Sigmoid colon (tissue), 7 donors: ENCODE results near the gene RXRG. TPM values are rescaled to one million over a fixed set of nuclear protein-coding genes. Genes with fewer than 3 reads are reported as not detected.

Source experiments
- DNase-seq: peaks from one replicate; pipeline ENCODE4 v3.0.0-alpha.2; 2019
- H3K27ac ChIP-seq, 4 donors: fragments of 200-600 bp; sonication (generic); one replicate each; pipeline ENCODE4 v1.5.1; 2016 to 2019; ENCODE audit warnings: mild to moderate bottlenecking in 1 of 4
- H3K27me3 ChIP-seq, 3 donors: fragments of 200-600 bp; sonication (generic); one replicate each; pipeline ENCODE4 v1.5.1; 2019; ENCODE audit warnings: mild to moderate bottlenecking in 1 of 3
- H3K36me3 ChIP-seq, 4 donors: fragments of 200-600 bp; sonication (generic); one replicate each; pipeline ENCODE4 v1.5.1; 2016 to 2019
- H3K4me1 ChIP-seq, 4 donors: fragments of 200-600 bp; sonication (generic); one replicate each; pipeline ENCODE4 v1.5.1; 2017 to 2019
- H3K4me3 ChIP-seq, 4 donors: fragments of 200-600 bp; sonication (generic); one replicate each; pipeline ENCODE4 v1.5.1; 2017 to 2019; ENCODE audit warnings: mild to moderate bottlenecking in 2 of 4, moderate library complexity in 1 of 4
- H3K9me3 ChIP-seq, 4 donors: fragments of 200-600 bp in 3 of 4; sonication (generic) in 3 of 4; one replicate each; pipeline versions ENCODE4 v1.5.1 to v1.6.1; 2013 to 2019
- EP300 ChIP-seq, 4 donors: sonication (generic); formaldehyde crosslinking; IDR thresholded peaks; one replicate each; pipeline ENCODE4 v1.6.1; 2017; ENCODE audit warnings: antibody characterized with exemption in 4 of 4
- POLR2A ChIP-seq, 2 donors: fragments of 450-650 bp; IDR thresholded peaks; one replicate each; pipeline ENCODE4 v1.6.1; 2016; ENCODE audit warnings: antibody characterized with exemption in 2 of 2, mild to moderate bottlenecking in 2 of 2, moderate library complexity in 2 of 2
- POLR2AphosphoS5 ChIP-seq, 4 donors: sonication (generic); formaldehyde crosslinking; IDR thresholded peaks; one replicate each; pipeline ENCODE4 v1.6.1; 2017; ENCODE audit warnings: antibody characterized with exemption in 4 of 4
- WGBS, 2 donors: extraction: QIAGEN DNeasy Blood & Tissue Kit; methylation state at CpG; one replicate each; pipeline ENCODE4 v1.1.7; 2013; 5-methylcytosine and 5-hydroxymethylcytosine counted together
- intact Hi-C: fragments of 100-400 bp; cut with DNase I; formaldehyde crosslinking; loops from one replicate; pipeline ENCODE4 v1.15.1; 2023
- polyA plus RNA-seq, 3 donors: library from polyadenylated mRNA; stranded (reverse); fragments of 200-250 nt; gene quantifications; one replicate each; pipeline ENCODE4 v1.2.3, GENCODE V29; 2013
- total RNA-seq, 4 donors: library from RNA; depleted of rRNA; stranded (reverse); fragments of >200 nt; gene quantifications; one replicate each; pipeline ENCODE4 v1.1.0, GENCODE V29; 2016
- TF ChIP-seq, protein P1 (sequence below), 4 experiments: fragments of 450-650 bp in 3 of 4; fragments of 200-600 bp in 1 of 4; IDR thresholded peaks; one replicate each; pipeline ENCODE4 v1.5.1; 2016 to 2019; ENCODE audit warnings: antibody characterized with exemption in 4 of 4, mild to moderate bottlenecking in 3 of 4, moderate library complexity in 2 of 4
- donor health status: healthy with polysubstance abuse.
- donor health status: Bipolar disorder and iron deficiency.
- donor health status: healthy.

The RXRG gene
- total and polyA plus RNA-seq, 7 donors, result 0.55 to 2.1 (median 1.2) TPM

- Histone ChIP-seq H3K4me1 (no peaks in the 10 kb centered on the region), H3K27ac (no peak overlapping the region), H3K27me3 (no peaks in the 10 kb centered on the region), H3K4me3 (no peak overlapping the region), H3K9me3 (peaks cover 0 to 3% (median 0%) of the 10 kb centered on the region in 4 donors), H3K36me3 (no peaks in the 10 kb centered on the region)
- intact Hi-C loops, result no loop called here
- no peak for DNase-seq
- 72 to 76% methylated on average over 1 of the region's 1 CpG for WGBS, 2 donors
- TF ChIP-seq, protein P1, sequence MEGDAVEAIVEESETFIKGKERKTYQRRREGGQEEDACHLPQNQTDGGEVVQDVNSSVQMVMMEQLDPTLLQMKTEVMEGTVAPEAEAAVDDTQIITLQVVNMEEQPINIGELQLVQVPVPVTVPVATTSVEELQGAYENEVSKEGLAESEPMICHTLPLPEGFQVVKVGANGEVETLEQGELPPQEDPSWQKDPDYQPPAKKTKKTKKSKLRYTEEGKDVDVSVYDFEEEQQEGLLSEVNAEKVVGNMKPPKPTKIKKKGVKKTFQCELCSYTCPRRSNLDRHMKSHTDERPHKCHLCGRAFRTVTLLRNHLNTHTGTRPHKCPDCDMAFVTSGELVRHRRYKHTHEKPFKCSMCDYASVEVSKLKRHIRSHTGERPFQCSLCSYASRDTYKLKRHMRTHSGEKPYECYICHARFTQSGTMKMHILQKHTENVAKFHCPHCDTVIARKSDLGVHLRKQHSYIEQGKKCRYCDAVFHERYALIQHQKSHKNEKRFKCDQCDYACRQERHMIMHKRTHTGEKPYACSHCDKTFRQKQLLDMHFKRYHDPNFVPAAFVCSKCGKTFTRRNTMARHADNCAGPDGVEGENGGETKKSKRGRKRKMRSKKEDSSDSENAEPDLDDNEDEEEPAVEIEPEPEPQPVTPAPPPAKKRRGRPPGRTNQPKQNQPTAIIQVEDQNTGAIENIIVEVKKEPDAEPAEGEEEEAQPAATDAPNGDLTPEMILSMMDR (IDR thresholded peaks at IDR 0.05), result no peak
- no peak for TF ChIP-seq POLR2A (IDR thresholded peaks at IDR 0.05)
- TF ChIP-seq EP300 (IDR thresholded peaks at IDR 0.05), result no peak
- no peak for TF ChIP-seq POLR2AphosphoS5 (IDR thresholded peaks at IDR 0.05)
Measured at GRCh38 chr1:165415068-165415467, 29.9 kb downstream of the RXRG start.

DNA sequence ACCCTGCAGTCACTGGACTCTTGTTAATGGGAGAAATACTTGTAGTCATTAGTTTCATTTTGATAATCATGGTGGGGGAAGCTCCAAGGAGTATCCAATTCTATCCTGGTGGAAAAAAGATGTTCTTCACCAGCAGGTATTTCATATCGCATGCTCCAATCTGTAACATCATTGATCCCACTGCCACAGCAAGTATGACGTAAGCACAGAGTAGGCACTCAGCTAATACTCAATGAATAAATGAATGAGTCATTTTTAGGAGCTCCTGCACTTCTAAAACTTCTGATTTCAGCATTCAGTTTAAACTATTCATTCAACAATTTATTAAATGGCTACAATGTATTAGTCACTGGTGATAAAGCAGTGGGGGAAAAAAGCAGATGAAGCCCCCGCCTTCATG lies 30.3 kb downstream of the RXRG start:
- peaks cover 0 to 3% (median 0%) of the 10 kb centered on the region in 4 donors for H3K9me3 ChIP-seq

DNA sequence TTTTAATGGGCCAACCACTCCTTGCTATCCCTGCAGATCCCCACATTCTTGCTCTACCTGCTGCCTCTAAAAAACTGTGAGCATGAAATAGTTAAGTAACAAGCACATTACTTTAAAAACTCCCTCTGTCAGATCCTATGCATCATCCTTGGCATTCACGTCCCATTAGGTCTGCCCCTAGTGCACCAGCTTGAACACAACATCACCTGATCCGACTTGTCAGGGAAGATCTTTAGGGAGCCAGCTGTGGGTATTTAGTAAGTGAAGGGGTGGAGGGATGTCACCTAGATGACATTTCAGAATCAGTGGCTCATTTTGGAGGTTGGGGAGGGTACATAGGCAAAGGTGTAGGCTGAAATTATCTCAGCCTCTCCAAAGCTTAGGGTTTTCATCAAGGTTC lies 33.5 kb downstream of the RXRG start:
- Histone ChIP-seq H3K4me3 (no peak overlapping the region), H3K36me3 (no peaks in the 10 kb centered on the region), H3K4me1 (no peaks in the 10 kb centered on the region), H3K9me3 (peaks cover 0 to 1% (median 0%) of the 10 kb centered on the region in 4 donors), H3K27ac (no peak overlapping the region), H3K27me3 (no peaks in the 10 kb centered on the region)
- DNase-seq, result no peak
- 56 to 57% methylated on average over 2 of the region's 2 CpGs for WGBS, 2 donors
- TF ChIP-seq, protein P1 (IDR thresholded peaks at IDR 0.05), result no peak
- TF ChIP-seq POLR2A (IDR thresholded peaks at IDR 0.05), result no peak
- TF ChIP-seq POLR2AphosphoS5 (IDR thresholded peaks at IDR 0.05), result no peak
- TF ChIP-seq EP300 (IDR thresholded peaks at IDR 0.05), result no peak
- intact Hi-C loops, result no loop called here

More for the DNA sequence above, 30.3 kb downstream of the RXRG start:
- intact Hi-C loops, result no loop called here
- TF ChIP-seq POLR2AphosphoS5 (IDR thresholded peaks at IDR 0.05), result no peak
- TF ChIP-seq EP300 (IDR thresholded peaks at IDR 0.05), result no peak
- TF ChIP-seq, protein P1 (IDR thresholded peaks at IDR 0.05), result no peak
- Histone ChIP-seq H3K27ac (no peak overlapping the region), H3K36me3 (no peaks in the 10 kb centered on the region), H3K27me3 (no peaks in the 10 kb centered on the region), H3K4me3 (no peak overlapping the region), H3K4me1 (no peaks in the 10 kb centered on the region)
- DNase-seq, result no peak
- WGBS, 2 donors, result 93% methylated on average over 3 of the region's 3 CpGs

- Histone ChIP-seq H3K27ac (no peak overlapping the region), H3K9me3 (no peaks in the 10 kb centered on the region), H3K4me3 (no peak overlapping the region), H3K4me1 (no peaks in the 10 kb centered on the region), H3K27me3 (no peaks in the 10 kb centered on the region), H3K36me3 (no peaks in the 10 kb centered on the region)
- WGBS, 2 donors, result 74 to 82% methylated on average over 4 of the region's 4 CpGs
- DNase-seq, result no peak
- intact Hi-C loops, result no loop called here
- no peak for TF ChIP-seq POLR2A (IDR thresholded peaks at IDR 0.05)
- no peak for TF ChIP-seq POLR2AphosphoS5 (IDR thresholded peaks at IDR 0.05)
- TF ChIP-seq, protein P1 (IDR thresholded peaks at IDR 0.05), result no peak
- TF ChIP-seq EP300 (IDR thresholded peaks at IDR 0.05), result no peak
Measured at GRCh38 chr1:165409657-165410358, 35.1 kb downstream of the RXRG start.

GRCh38 chr1:165408518-165408917 lies 36.4 kb downstream of the RXRG start:
- TF ChIP-seq, protein P1 (IDR thresholded peaks at IDR 0.05), result no peak
- no peak for TF ChIP-seq POLR2AphosphoS5 (IDR thresholded peaks at IDR 0.05)
- Histone ChIP-seq H3K4me3 (no peak overlapping the region), H3K27me3 (no peaks in the 10 kb centered on the region), H3K9me3 (no peaks in the 10 kb centered on the region), H3K36me3 (no peaks in the 10 kb centered on the region), H3K4me1 (no peaks in the 10 kb centered on the region), H3K27ac (no peak overlapping the region)
- 42 to 45% methylated on average over 6 of the region's 6 CpGs for WGBS, 2 donors
- DNase-seq, result no peak
- intact Hi-C loops, result no loop called here
